ENCODE results near the gene SLC49A3.

- TF ChIP-seq CTCF (conservative IDR thresholded peaks at IDR 0.05; ENCODE audit: low read length) (no peak), EZH2phosphoT487 (IDR thresholded peaks at IDR 0.05; ENCODE audit: borderline replicate concordance) (no peak)
These were observed 34.5 kb downstream of the SLC49A3 start for GRCh38 chr4:654503-654845.
